Chondrocyte (in vitro differentiated cells): ENCODE data around the gene GNA15. TPM values are rescaled to one million over a fixed set of nuclear protein-coding genes. Genes with fewer than 3 reads are reported as not detected.

ENCODE experiments used
- DNase-seq: peaks from one replicate; pipeline ENCODE4 v3.0.0; 2021; ENCODE audit warnings: mixed read lengths, low spot score
- H3K27ac Mint-ChIP-seq: one replicate; pipeline ENCODE4 v1.8.0; 2021; ENCODE audit warnings: mild to moderate bottlenecking, moderate library complexity, mixed read lengths; ENCODE audit not compliant: unreplicated experiment
- H3K27me3 Mint-ChIP-seq: 2 replicates; pipeline ENCODE4 v1.8.0; 2021; ENCODE audit warnings: low read depth, mixed read lengths
- H3K36me3 Mint-ChIP-seq: 2 replicates; pipeline ENCODE4 v1.8.0; 2021; ENCODE audit warnings: low read depth, mixed read lengths
- H3K4me1 Mint-ChIP-seq: 2 replicates; pipeline ENCODE4 v1.8.0; 2021; ENCODE audit warnings: low read depth, mild to moderate bottlenecking, mixed read lengths
- H3K4me3 Mint-ChIP-seq: one replicate; pipeline ENCODE4 v1.8.0; 2021; ENCODE audit warnings: mild to moderate bottlenecking, moderate library complexity, mixed read lengths; ENCODE audit not compliant: unreplicated experiment
- H3K9me3 Mint-ChIP-seq: 2 replicates; pipeline ENCODE4 v1.8.0; 2021; ENCODE audit warnings: low read depth, mixed read lengths
- CTCF ChIP-seq: fragments of 200-600 bp; sonication (generic); IDR thresholded peaks from 2 replicates; pipeline ENCODE4 v1.5.0; 2021; ENCODE audit warnings: antibody characterized with exemption, mild to moderate bottlenecking, moderate library complexity
- total RNA-seq: library from RNA; stranded (reverse); gene quantifications from 3 replicates; pipeline ENCODE4 v1.2.1, GENCODE V29; 2021

The GNA15 gene
- total RNA-seq, 1 donor from 2014 or later: not detected

DNA sequence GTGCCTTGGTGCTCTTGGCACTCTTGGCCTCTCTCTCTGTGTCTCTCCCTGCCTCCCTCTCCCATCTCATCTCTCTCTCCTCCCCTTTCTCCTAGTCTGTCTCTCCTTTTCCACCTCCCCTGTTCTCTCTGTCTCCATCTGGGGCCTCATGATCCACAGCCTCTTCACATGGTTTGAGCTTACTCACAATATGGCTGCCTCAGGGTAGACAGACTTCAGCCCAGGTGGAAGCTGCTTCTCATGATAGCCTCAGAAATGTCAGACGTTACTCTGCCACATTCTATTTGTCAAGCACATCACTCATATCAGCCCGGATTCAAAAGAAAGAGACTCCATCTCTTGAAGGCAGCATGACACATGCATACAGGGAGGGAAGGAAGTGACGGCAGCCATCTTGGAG lies 24.4 kb downstream of the GNA15 start:
- Mint-ChIP-seq H3K9me3 (peaks cover 5% of the 10 kb centered on the region), H3K4me1 (peaks cover 7% of the 10 kb centered on the region), H3K27me3 (peaks cover 2% of the 10 kb centered on the region), H3K27ac (no peak overlapping the region), H3K36me3 (peaks cover 2% of the 10 kb centered on the region), H3K4me3 (no peak overlapping the region)
- no peak for TF ChIP-seq CTCF
- no peak for DNase-seq

- no peak overlapping the region for H3K4me3 Mint-ChIP-seq
- DNase-seq: no peak
- peaks cover 5% of the 10 kb centered on the region for H3K27me3 Mint-ChIP-seq
- no peak overlapping the region for H3K27ac Mint-ChIP-seq
- H3K9me3 Mint-ChIP-seq: peaks cover 5% of the 10 kb centered on the region
- no peak for TF ChIP-seq CTCF
- peaks cover 2% of the 10 kb centered on the region for H3K36me3 Mint-ChIP-seq
- peaks cover 6% of the 10 kb centered on the region for H3K4me1 Mint-ChIP-seq
These were observed 25.6 kb downstream of the GNA15 start for GRCh38 chr19:3161453-3161852.

- Mint-ChIP-seq H3K36me3 (peaks cover 2% of the 10 kb centered on the region), H3K4me1 (peaks cover 6% of the 10 kb centered on the region), H3K9me3 (peaks cover 5% of the 10 kb centered on the region), H3K4me3 (no peak overlapping the region), H3K27ac (no peak overlapping the region), H3K27me3 (peaks cover 5% of the 10 kb centered on the region)
- no peak for TF ChIP-seq CTCF
- no peak for DNase-seq
These were observed 26.8 kb downstream of the GNA15 start for GRCh38 chr19:3162418-3163229.

DNA sequence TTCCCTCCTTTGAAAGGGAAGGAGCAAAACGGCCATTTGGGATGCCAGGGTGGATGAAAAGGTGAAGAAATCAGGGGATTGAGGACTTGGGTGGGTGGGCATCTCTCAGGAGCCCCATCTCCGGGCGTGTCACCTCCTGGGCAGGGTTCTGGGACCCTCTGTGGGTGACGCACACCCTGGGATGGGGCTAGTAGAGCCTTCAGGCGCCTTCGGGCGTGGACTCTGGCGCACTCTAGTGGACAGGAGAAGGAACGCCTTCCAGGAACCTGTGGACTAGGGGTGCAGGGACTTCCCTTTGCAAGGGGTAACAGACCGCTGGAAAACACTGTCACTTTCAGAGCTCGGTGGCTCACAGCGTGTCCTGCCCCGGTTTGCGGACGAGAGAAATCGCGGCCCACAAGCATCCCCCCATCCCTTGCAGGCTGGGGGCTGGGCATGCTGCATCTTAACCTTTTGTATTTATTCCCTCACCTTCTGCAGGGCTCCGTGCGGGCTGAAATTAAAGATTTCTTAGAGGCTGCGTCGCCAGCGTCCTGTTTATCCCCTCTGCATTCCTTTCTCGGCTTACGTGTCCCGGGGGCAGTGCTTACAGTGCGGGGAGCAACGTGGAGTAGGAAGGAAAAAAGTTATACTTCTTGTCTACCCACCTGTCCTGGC lies 27.5 kb downstream of the GNA15 start:
- peaks cover 2% of the 10 kb centered on the region for H3K36me3 Mint-ChIP-seq
- no peak overlapping the region for H3K4me3 Mint-ChIP-seq
- peaks cover 6% of the 10 kb centered on the region for H3K4me1 Mint-ChIP-seq
- peaks cover 3% of the 10 kb centered on the region for H3K27me3 Mint-ChIP-seq
- TF ChIP-seq CTCF: peak; percentile 98
- DNase-seq: no peak
- no peak overlapping the region for H3K27ac Mint-ChIP-seq
- peaks cover 5% of the 10 kb centered on the region for H3K9me3 Mint-ChIP-seq

DNA sequence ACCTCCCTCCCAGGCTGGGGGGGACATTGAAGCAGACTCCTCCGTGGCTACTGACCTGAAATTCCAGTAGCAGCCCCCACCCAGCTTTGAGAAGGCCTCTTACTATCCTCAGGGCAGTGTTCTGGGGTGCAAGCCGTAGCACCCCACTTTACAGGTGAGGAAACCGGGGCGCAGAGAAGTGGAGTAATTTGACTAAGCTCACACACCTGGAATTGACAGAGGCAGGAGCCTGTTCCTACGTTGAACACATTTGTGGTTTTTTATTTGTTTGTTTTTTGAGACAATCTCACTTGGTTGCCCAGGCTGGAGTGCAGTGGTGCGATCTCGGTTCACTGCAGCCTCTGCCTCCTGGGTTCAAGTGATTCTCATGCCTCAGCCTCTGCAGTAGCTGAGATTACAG lies 28.1 kb downstream of the GNA15 start:
- Mint-ChIP-seq H3K4me3 (no peak overlapping the region), H3K27ac (no peak overlapping the region), H3K27me3 (peaks cover 3% of the 10 kb centered on the region), H3K36me3 (peaks cover 2% of the 10 kb centered on the region), H3K4me1 (peaks cover 6% of the 10 kb centered on the region), H3K9me3 (peaks cover 5% of the 10 kb centered on the region)
- TF ChIP-seq CTCF: no peak
- no peak for DNase-seq
